Measurements from ENCODE around the gene SYNDIG1.

SYNDIG1 gene

DNA sequence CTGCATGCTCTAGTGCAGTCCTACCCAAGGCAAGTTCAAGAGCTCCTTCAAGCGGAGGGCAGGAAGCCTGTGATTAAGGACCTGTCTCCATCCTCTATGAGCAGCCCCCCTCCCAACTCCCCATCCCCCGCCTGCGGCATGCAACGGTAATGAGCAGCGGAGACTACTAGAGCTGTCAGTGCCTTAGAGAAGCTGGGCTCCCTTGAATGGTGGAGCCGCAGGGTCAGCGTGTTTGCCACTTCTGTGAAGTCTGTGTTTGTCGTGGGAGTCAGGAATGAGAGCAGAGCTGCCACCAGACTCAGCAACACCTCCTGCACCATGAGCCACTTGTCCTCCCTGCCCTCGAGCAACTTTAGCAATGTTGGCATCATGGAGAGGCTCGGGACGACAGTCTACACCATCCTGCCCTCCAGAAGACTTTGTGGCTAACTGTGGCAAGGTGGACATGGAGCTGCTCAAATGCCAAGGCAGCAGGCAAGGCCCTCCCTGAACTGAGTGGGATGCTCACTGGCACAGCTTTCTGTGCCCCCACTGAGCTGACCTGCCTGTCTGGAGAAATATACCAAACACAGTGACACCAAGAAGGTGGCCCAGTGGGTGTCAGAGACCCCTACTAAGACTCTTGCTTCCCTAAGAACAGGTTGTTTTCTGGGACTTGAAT is 23.8 kb upstream of the SYNDIG1 start:
- Histone ChIP-seq H3K27me3 (ENCODE audit: insufficient read depth, poor library complexity, severe bottlenecking) (no peaks in the 10 kb centered on the region), H3K36me3 (ENCODE audit: low read depth) (no peaks in the 10 kb centered on the region), H3K27ac (ENCODE audit: poor library complexity, severe bottlenecking) (no peak overlapping the region), H3K4me3 (ENCODE audit: severe bottlenecking) (no peak overlapping the region), H3K4me1 (ENCODE audit: insufficient read depth, poor library complexity, severe bottlenecking) (no peaks in the 10 kb centered on the region), H3K9me3 (ENCODE audit: severe bottlenecking) (no peaks in the 10 kb centered on the region)
- ATAC-seq (ENCODE audit: low read depth), result no peak
- DNase-seq (ENCODE audit: low spot score), result no peak
- TF ChIP-seq, protein P1, sequence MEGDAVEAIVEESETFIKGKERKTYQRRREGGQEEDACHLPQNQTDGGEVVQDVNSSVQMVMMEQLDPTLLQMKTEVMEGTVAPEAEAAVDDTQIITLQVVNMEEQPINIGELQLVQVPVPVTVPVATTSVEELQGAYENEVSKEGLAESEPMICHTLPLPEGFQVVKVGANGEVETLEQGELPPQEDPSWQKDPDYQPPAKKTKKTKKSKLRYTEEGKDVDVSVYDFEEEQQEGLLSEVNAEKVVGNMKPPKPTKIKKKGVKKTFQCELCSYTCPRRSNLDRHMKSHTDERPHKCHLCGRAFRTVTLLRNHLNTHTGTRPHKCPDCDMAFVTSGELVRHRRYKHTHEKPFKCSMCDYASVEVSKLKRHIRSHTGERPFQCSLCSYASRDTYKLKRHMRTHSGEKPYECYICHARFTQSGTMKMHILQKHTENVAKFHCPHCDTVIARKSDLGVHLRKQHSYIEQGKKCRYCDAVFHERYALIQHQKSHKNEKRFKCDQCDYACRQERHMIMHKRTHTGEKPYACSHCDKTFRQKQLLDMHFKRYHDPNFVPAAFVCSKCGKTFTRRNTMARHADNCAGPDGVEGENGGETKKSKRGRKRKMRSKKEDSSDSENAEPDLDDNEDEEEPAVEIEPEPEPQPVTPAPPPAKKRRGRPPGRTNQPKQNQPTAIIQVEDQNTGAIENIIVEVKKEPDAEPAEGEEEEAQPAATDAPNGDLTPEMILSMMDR (IDR thresholded peaks at IDR 0.05; ENCODE audit: poor library complexity, severe bottlenecking), result no peak

DNA sequence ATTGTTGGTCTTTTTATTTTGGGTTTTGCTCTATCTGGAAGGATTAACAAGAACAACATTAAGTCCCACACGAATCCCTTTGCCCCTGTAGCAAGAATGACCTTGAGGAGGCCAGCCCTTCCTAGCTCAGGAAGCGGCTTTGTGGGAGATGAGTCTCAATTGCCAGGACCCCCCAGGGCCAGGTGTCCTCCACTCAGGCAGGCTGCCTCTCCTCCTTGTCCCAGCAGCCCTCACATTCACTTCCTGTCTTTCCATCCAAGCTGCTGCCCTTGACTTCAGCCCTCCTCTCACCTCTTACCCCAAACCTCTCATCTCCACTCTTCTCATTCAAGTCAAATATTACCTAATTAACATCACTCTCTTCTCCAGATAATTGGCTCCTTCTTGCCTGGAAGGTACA is 22.6 kb upstream of the SYNDIG1 start:
- ATAC-seq (ENCODE audit: low read depth), result no peak

DNA sequence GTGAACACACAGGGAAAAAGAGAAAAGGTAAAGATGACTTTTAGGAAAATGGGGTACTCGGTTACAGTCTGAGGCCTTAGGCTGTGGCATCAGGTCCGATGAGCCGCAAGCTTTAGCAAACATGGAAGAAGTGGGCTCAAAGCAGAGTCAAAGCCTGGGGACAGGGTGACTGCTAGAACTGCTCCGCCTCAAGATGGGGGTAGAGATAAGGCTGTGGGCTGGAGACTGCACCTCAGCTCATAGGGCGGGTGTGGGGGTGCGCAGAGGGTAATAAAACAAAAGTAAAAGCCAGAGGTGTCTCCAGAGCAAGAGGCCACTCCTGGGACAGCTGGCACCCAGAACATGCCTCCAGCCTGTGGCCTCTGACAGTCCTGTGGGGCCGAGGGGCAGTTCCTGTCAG is 21.3 kb upstream of the SYNDIG1 start:
- Histone ChIP-seq H3K4me1 (ENCODE audit: insufficient read depth, poor library complexity, severe bottlenecking) (no peaks in the 10 kb centered on the region), H3K27me3 (ENCODE audit: insufficient read depth, poor library complexity, severe bottlenecking) (no peaks in the 10 kb centered on the region), H3K27ac (ENCODE audit: poor library complexity, severe bottlenecking) (no peak overlapping the region), H3K36me3 (ENCODE audit: low read depth) (no peaks in the 10 kb centered on the region), H3K4me3 (ENCODE audit: severe bottlenecking) (no peak overlapping the region), H3K9me3 (ENCODE audit: severe bottlenecking) (no peaks in the 10 kb centered on the region)
- DNase-seq (ENCODE audit: low spot score) (no peak), ATAC-seq (ENCODE audit: low read depth) (no peak)
- TF ChIP-seq, protein P1 (IDR thresholded peaks at IDR 0.05; ENCODE audit: poor library complexity, severe bottlenecking), result no peak

More for the DNA sequence above, 22.6 kb upstream of the SYNDIG1 start:
- Histone ChIP-seq H3K9me3 (ENCODE audit: severe bottlenecking) (no peaks in the 10 kb centered on the region), H3K27me3 (ENCODE audit: insufficient read depth, poor library complexity, severe bottlenecking) (no peaks in the 10 kb centered on the region), H3K36me3 (ENCODE audit: low read depth) (no peaks in the 10 kb centered on the region), H3K4me3 (ENCODE audit: severe bottlenecking) (no peak overlapping the region), H3K4me1 (ENCODE audit: insufficient read depth, poor library complexity, severe bottlenecking) (no peaks in the 10 kb centered on the region), H3K27ac (ENCODE audit: poor library complexity, severe bottlenecking) (no peak overlapping the region)
- TF ChIP-seq, protein P1 (IDR thresholded peaks at IDR 0.05; ENCODE audit: poor library complexity, severe bottlenecking), result no peak
- DNase-seq (ENCODE audit: low spot score), result no peak

DNA sequence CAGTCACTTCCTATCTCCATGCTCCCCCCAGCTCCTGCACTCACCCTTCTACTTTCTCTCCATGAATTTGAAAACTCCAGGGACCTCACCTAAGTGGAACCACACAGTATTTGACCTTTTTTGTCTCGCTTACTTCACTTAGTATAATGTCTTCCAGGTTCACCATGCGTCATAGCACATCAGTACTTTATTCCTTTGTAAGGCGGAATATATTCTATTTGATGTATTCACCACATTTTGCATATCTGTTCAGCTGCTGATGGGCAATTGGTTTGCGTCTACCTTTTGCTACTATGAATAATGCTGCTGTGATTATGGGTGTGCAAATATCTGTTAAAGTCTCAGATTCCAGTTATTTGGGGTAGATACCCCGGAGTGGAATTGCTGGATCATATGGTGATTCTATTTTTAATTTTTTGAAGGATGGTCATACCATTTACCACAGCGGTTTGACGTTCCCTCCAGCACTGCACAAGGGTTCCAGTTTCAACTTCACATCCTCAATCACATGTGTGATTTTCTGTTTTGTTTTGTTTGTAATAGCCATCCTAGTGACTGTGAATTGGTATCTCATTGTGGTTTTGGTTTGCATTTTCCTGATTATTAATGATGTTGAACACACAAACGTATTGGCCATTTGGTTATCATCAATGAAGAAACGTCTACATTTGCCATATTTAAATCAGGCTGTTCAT is 20.3 kb upstream of the SYNDIG1 start:
- H3K27ac ChIP-seq (ENCODE audit: poor library complexity, severe bottlenecking), result no peak overlapping the region
- no peaks in the 10 kb centered on the region for H3K4me1 ChIP-seq (ENCODE audit: insufficient read depth, poor library complexity, severe bottlenecking)
- no peaks in the 10 kb centered on the region for H3K9me3 ChIP-seq (ENCODE audit: severe bottlenecking)
- H3K27me3 ChIP-seq (ENCODE audit: insufficient read depth, poor library complexity, severe bottlenecking), result peaks cover under 1% of the 10 kb centered on the region
- no peak overlapping the region for H3K4me3 ChIP-seq (ENCODE audit: severe bottlenecking)
- ATAC-seq (ENCODE audit: low read depth) (no peak), DNase-seq (ENCODE audit: low spot score) (no peak)
- TF ChIP-seq, protein P1 (IDR thresholded peaks at IDR 0.05; ENCODE audit: poor library complexity, severe bottlenecking), result no peak
- no peaks in the 10 kb centered on the region for H3K36me3 ChIP-seq (ENCODE audit: low read depth)

DNA sequence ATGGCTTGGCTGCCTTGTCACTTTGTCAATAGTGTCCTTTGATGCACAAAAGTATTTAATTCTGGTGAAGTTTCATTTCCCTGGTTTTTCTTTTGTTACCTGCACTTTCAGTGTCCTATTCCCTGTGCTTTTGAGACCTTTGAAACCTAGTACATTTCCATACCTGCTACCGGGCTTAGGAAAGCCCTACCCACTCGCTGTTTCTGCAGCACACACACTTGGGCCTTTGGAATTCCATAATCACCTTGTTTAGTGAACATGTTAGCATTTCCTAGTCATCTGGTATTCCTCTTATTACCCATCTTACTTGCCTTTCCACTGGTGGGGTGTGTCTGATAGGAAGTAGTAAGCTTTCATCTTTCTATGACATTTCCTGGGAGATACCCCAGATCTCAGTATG is 19.3 kb upstream of the SYNDIG1 start:
- TF ChIP-seq, protein P1 (IDR thresholded peaks at IDR 0.05; ENCODE audit: poor library complexity, severe bottlenecking), result no peak
- DNase-seq (ENCODE audit: low spot score) (no peak), ATAC-seq (ENCODE audit: low read depth) (no peak)
- no peaks in the 10 kb centered on the region for H3K4me1 ChIP-seq (ENCODE audit: insufficient read depth, poor library complexity, severe bottlenecking)
- no peak overlapping the region for H3K4me3 ChIP-seq (ENCODE audit: severe bottlenecking)
- H3K27me3 ChIP-seq (ENCODE audit: insufficient read depth, poor library complexity, severe bottlenecking), result peaks cover 10% of the 10 kb centered on the region
- no peak overlapping the region for H3K27ac ChIP-seq (ENCODE audit: poor library complexity, severe bottlenecking)
- no peaks in the 10 kb centered on the region for H3K36me3 ChIP-seq (ENCODE audit: low read depth)
- H3K9me3 ChIP-seq (ENCODE audit: severe bottlenecking), result no peaks in the 10 kb centered on the region

Data from RWPE2 (cell line).